22Rv1 (cell line): Measurements from ENCODE around the gene MRPL21.
"Not testable (repeated sequence)": the region's sequence is repeated elsewhere in the genome, so short reads cannot be mapped to it uniquely, and the experiment has no call there.

Experiments
- H3K27ac ChIP-seq: fragments of 450-650 bp; 2 replicates; pipeline ENCODE4 v1.5.1; 2017
- CTCF ChIP-seq: fragments of 450-650 bp; IDR thresholded peaks from 2 replicates; pipeline ENCODE4 v1.5.1; 2017; ENCODE audit warnings: mild to moderate bottlenecking
- ZFX ChIP-seq: fragments of 450-650 bp; IDR thresholded peaks from 2 replicates; pipeline ENCODE4 v1.6.1; 2017; ENCODE audit warnings: antibody characterized with exemption, borderline replicate concordance

Gene MRPL21

GRCh38 chr11:68892576-68892975 lies 11.1 kb downstream of the MRPL21 start:
- TF ChIP-seq ZFX (no peak), CTCF (no peak)
- no peak overlapping the region for H3K27ac ChIP-seq

DNA sequence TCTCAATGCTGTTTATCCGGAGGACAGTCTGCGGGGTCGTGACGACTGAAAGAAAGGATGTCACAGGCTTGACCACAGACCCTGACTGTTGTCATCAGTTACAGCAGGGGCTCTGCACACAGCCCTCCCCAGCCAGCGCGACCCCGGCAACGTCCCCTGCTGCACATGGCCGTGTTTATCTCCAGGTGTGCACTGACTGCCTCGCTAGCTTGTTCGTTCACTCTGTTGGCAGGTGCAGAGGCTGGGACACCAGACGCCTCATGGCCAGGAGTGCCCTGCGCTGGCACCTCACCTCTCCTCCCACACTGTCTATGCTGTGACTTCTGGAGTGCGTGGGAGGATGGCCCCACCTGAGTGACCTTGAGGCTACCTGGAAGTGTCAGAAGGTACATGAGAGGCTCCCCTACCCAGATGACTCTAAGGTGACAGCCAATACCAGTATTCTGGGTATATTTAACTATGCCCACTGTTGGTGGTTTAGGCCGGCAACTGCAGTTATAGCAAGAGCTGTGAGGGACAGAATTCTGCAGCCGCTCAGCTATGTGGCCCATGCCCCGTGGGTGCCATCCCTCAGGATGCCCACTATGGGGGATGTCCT lies 12.2 kb downstream of the MRPL21 start:
- TF ChIP-seq ZFX (no peak), CTCF (no peak)
- H3K27ac ChIP-seq = no peak overlapping the region

DNA sequence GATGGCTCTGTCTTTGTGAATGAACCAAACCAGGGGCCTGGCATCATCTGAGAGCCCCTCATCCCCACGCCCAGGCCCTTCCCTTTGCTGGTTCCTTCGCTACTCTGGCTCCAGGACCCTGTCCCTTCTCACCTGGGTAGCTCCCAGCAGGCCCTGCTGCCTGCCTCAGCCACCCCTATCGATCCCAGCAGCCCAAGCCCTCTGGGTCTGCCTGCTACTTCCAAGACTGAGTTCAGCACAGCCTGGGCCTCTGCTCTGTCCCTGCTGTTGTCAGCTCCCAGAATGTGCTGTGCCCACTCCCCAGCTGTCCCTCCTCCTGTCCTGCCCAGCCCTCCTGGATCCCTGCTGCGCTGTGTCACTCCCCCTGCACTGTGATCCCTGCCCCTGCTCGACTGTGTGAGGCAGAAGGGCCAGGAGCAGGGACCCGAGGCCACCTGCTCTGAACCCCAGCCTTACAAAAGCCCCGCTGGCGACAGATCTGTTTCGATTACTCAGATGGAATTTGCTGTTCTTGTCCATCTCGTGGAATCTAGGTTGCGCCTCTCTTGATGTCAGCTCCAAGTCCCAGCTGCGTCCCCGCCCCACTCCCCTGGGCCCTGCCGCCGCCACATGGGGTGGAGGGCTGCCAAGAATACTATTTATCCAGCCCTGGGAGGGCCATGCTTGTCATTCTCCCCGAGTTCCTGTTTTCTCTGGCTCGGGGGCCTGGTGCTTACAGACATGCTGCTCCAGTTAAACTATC lies 13.0 kb downstream of the MRPL21 start:
- TF ChIP-seq ZFX (no peak), CTCF (no peak; the same call in 1 of the 2 replicates)
- H3K27ac ChIP-seq = no peak overlapping the region

DNA sequence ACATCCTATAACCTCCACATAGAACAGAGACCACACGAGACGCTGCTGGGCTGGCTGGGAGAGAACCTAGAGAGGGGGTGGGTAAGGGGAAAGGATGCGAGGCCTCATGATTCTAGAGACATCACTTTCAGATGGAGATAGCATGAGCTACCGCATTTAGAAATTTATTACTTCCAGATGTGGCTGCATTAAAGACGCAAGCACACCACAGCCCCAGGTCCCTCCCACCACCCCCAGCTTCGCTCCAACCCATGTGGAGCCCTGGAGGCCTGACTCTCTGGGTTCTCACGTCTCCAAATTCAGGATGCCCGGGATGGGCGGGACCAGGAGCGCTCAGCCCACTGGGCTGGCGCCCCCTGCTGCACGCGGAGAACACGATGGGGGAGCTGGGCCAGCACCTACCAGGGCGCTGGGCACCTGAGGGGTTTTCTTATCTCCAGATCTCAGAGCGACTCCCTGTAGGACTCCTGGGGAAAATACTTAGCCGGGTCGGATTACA lies 13.6 kb downstream of the MRPL21 start:
- TF ChIP-seq CTCF (peak; percentile 60), ZFX (no peak)
- no peak overlapping the region for H3K27ac ChIP-seq

DNA sequence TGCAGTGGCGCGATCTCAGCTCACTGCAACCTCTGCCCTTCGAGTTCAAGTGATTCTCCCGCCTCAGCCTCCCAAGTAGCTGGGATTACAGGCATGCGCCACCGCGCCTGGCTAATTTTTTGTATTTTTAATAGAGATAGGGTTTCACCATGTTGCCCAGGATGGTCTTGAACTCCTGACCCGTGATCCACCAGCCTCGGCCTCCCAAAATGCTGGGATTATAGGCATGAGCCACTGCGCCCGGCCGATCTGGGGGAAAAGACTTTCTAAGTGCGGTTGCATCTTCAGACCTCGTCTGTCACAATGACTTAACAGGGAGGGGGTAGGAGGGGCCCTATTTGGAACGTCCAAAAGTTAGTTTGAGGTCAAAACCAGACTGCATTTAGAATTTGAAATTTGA lies 18.8 kb downstream of the MRPL21 start:
- H3K27ac ChIP-seq = not testable (repeated sequence)

- H3K27ac ChIP-seq = no peak overlapping the region
- no peak for TF ChIP-seq CTCF
- TF ChIP-seq ZFX = no peak
These were observed 21.2 kb downstream of the MRPL21 start for GRCh38 chr11:68882391-68882790.

GRCh38 chr11:68881320-68881719 lies 22.3 kb downstream of the MRPL21 start:
- no peak overlapping the region for H3K27ac ChIP-seq
- TF ChIP-seq CTCF = no peak
- TF ChIP-seq ZFX = no peak
